CD1c-positive myeloid dendritic cell (primary cell): ENCODE measurements around the gene ACTN2.

ENCODE experiments used
- DNase-seq: peaks from one replicate; pipeline ENCODE4 v3.0.0-alpha.2; 2016; ENCODE audit errors: extremely low spot score

ACTN2 gene

GRCh38 chr1:236742421-236743160 lies 56.3 kb downstream of the ACTN2 start:
- DNase-seq, result no peak

- DNase-seq, result no peak
Measured at GRCh38 chr1:236744533-236744932, 58.2 kb downstream of the ACTN2 start.

GRCh38 chr1:236746785-236747184 lies 60.5 kb downstream of the ACTN2 start:
- no peak for DNase-seq

GRCh38 chr1:236747311-236747985 lies 61.1 kb downstream of the ACTN2 start:
- DNase-seq, result no peak

GRCh38 chr1:236748268-236748870 lies 62.1 kb downstream of the ACTN2 start:
- DNase-seq, result no peak

GRCh38 chr1:236750928-236751327 lies 64.6 kb downstream of the ACTN2 start:
- DNase-seq, result no peak

GRCh38 chr1:236751385-236751784 lies 65.1 kb downstream of the ACTN2 start:
- DNase-seq, result no peak

GRCh38 chr1:236751935-236752334 lies 65.6 kb downstream of the ACTN2 start:
- DNase-seq, result no peak

- no peak for DNase-seq
Measured at GRCh38 chr1:236753516-236753915, 67.2 kb downstream of the ACTN2 start.

GRCh38 chr1:236753964-236754363 lies 67.7 kb downstream of the ACTN2 start:
- no peak for DNase-seq

- no peak for DNase-seq
Measured at GRCh38 chr1:236754525-236755210, 68.4 kb downstream of the ACTN2 start.

- no peak for DNase-seq
Measured at GRCh38 chr1:236757640-236758039, 71.3 kb downstream of the ACTN2 start.

GRCh38 chr1:236759252-236759859 lies 73.1 kb downstream of the ACTN2 start:
- peak; percentile 62 for DNase-seq

GRCh38 chr1:236760480-236760879 lies 74.2 kb downstream of the ACTN2 start:
- DNase-seq, result no peak

GRCh38 chr1:236760986-236761385 lies 74.7 kb downstream of the ACTN2 start:
- no peak for DNase-seq

GRCh38 chr1:236761397-236762132 lies 75.3 kb downstream of the ACTN2 start:
- no peak for DNase-seq

GRCh38 chr1:236762410-236762809 lies 76.1 kb downstream of the ACTN2 start:
- peak; percentile 41 for DNase-seq

GRCh38 chr1:236765831-236766230 lies 79.5 kb downstream of the ACTN2 start:
- DNase-seq, result no peak

GRCh38 chr1:236766506-236766905 lies 80.2 kb downstream of the ACTN2 start:
- DNase-seq, result no peak

GRCh38 chr1:236767276-236767675 lies 81.0 kb downstream of the ACTN2 start:
- DNase-seq, result no peak

GRCh38 chr1:236768601-236769000 lies 82.3 kb downstream of the ACTN2 start:
- DNase-seq, result no peak
